GM21423 (cell line): Measurements from ENCODE around the gene SKAP1.

Experiments used
- ATAC-seq: cut with Tn5 transposase; IDR thresholded peaks from one replicate; pipeline ENCODE4 v1.9.1; 2021; ENCODE audit warnings: mild to moderate bottlenecking, moderate library complexity; ENCODE audit not compliant: unreplicated experiment

SKAP1 gene

GRCh38 chr17:48429638-48430586, at the start of gene SKAP1:
Gene SKAP1 (minus strand): TSS chr17:48430214.
- peak; percentile 58 for ATAC-seq

DNA sequence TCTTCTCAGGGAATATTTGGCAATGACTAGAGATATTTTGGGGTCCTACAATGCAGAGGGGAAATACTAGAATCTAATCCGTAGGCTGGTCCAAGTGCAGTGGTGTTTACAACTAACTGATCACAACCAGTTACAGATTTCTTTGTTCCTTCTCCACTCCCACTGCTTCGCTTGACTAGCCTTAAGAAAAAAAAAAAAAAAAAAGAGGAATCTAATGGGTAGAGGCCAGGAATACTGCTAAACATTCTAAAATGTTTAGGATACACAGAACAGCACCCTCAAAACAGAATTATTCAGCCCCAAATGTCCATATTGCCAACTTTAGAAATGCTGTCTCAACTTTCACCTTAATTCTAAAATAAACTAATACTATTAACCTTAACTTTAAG, 49.0 kb upstream of the SKAP1 start:
- ATAC-seq = no peak

DNA sequence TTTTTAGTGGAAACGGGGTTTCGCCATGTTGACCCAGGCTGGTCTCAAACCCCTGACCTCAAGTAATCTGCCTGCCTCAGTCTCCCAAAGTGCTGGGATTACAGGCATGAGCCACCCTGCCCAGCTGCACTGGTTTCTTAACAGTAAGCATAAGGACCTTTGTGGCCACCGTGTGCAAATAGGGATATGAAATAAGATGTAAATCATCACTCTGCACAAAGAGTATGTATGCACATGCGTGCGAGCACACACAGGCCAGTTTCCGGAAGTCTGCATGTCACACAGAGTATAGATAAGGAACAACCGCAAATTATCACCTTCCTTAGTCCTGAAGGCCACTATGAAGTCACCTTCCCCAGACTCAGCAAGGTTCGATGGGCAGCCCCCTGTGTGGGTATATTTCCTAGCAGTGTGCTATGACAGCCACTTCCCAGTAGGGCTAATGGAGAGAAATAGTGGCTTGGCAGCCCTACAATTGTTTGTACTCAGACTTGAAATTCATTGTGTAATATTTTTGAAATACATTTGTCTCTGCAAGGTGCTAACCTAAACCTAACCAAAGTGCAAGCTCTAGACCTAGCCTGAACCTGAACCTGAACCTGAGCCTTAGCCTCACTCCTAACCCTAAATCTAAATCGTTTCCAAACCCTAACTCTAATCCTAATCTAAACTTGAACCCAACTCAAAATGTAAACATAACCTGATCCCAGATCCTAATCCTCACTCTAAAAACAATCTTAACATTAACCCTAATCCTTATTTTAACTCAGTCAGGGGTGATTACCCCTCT, 48.4 kb upstream of the SKAP1 start:
- ATAC-seq = peak; percentile 90

- ATAC-seq = no peak
These were observed 47.2 kb upstream of the SKAP1 start for GRCh38 chr17:48477221-48477620.

DNA sequence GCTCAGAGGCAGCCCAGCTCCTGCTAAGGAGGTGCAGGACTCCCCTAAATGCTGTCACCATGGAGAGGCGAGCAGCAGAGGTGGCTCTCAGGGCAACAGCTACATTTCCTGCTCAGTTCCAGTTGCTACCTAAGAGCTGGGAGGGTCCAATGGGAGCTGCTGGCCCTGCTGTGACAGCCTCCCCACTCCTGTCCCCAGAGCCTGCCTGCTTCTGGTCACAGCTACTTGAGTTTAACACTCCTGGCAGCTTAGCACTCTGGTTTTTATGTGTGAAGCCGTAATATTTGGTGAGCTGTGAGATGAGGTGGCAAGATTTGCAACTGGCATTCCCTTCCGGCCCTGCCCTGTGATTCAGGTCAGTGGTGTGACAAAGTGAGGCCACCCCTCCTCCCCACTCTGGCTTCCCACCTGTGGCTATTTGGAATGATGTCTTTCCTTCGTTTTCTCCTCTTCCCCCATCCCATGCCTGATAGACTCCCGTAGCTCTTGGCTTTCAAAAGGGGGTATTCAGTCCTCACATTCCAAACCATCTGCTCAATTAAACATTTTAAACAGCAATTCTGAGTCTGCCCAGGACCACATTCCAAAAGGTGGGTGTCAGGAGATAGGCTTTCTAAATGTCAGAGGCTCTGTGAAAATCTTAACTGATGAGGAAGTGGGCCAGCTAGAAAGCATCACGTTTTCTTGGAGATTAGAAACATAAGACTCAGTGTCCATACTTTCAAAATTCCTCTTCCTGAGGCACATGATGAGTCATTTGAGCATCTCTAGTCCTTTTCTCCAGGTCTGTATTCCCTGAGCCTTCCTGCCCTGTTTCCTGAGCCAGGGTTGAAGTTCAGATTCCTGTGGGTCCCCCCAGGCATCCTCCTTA, 42.6 kb upstream of the SKAP1 start:
- no peak for ATAC-seq

DNA sequence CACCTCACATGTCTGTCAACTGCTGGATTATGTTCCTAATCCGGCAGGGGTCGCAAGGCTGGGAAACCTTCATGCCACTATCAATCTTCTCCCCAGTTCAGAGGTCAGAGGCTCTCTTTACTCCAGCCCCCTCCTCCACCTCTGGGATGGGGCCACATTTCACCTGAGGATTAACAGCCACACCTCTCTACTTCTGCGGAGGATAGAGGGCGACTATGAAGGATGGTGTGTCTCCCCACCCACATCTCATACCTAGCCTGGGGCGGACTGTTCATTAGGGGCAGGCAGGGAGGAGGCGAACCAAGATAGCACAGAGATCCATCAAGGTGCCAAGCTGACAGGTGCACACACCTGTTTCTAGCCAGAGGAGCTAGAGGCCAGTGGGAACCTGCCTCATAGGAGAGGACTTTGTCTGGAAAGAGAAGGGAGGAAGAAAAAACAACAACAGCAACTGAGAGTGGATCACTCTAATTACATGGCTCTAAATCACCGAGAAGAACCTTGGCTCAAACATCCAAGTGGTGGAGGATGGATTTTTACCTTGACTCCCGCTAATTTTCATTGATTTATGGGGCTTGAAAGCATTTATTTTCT, 41.9 kb upstream of the SKAP1 start:
- ATAC-seq = no peak

DNA sequence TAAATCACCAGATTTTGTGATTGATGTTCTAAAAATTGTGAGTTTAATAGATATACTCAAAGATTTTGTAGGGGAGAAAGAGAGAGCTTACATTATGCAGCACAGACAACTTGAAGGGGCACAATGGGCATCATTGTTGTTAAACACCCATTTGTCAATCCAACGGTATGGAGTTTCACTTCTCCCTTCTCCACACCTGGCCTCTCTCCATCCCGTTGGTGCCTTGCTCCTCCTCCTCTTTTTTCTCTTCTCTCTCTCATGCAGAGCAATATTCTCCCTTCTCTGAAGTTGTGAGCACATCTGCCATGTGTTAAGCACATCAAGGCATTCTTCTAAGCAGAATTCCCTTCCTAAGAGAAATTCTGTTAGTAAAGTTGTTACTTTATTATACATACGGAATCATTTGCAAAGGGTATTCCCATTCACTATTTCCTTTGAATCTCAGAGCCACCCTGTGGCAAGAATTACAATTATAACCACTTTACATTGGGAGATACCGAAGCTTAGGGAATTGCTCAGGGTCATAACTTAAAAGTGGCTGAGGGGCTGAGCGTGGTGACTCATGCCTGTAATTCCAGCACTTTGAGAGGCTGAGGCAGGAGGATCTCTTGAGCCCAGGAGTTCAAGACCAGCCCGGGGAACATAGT, 40.5 kb upstream of the SKAP1 start:
- no peak for ATAC-seq

DNA sequence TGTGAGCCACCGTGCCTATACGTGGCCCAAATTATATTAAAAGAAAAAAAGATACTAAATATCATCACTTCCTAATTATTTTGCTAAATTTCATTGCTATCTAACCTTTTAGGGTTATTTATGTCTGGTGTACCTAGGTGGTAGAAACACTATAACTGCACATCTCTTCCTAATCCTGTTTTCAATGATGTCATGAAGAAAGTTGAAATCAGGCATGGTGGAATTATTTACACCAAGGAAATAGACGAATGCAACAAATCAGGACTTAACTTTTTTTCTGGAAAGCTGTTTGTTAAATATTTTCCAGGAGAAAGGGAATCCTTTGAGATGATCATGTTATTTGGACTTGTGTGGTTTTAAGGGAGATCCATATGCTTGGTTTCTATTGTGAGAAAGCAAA, 39.2 kb upstream of the SKAP1 start:
- ATAC-seq = no peak

DNA sequence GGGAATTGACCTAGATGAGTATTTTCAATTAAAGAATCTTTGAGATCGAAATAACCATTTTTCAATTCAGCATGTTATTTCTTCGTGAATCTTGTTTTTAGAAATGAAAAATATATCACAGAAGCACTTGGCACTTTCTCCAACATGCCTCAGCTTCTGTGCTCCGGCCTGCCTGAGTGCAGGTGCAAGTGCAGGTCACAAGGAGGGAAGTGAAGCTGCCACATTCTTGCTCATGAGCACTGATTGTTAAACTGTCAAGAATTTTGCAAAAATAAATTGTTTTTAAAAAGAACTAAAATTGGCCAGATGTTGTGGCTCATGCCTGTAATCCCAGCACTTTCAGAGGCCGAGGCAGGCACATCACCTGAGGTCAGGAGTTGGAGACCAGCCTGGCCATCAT, 38.3 kb upstream of the SKAP1 start:
- no peak for ATAC-seq

DNA sequence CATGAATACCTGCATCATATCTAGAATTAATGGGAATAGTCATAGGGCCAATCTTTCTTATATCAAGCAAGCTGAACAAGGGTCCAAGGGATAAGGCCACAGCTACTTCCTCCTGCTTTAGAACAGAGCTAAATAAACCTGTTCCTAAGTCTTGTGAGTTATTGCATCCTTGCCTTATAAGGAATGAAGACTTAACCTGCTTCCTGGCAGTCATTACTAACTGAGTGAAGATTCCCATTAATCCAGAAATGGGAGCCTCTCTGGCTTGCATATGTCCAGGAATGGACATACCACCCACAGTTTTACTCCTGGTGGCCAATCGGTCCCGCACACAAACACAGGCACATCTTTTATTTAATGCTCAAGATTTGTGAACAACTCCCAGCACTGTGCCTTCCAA, 35.9 kb upstream of the SKAP1 start:
- ATAC-seq = no peak

GRCh38 chr17:48463526-48463925, 33.5 kb upstream of the SKAP1 start:
- no peak for ATAC-seq

DNA sequence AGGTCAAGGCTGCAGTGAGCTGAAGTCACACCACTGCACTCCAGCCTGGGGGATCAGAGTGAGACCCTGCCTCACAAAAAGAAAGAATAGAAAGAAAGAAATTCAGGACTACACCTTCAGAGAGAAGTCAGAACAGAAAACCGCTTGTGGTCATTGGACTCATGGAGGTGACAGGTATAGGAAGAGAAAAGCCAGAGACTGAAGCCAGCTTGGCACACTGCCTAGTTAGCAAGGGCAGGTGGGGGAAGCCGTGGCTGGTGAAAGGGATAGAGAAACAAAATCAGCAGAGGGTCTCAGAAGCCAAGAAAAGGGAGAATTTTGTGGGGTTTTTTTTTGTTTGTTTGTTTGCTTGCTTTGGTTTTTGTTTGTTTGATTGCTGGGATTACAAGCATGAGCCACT, 32.9 kb upstream of the SKAP1 start:
- no peak for ATAC-seq

DNA sequence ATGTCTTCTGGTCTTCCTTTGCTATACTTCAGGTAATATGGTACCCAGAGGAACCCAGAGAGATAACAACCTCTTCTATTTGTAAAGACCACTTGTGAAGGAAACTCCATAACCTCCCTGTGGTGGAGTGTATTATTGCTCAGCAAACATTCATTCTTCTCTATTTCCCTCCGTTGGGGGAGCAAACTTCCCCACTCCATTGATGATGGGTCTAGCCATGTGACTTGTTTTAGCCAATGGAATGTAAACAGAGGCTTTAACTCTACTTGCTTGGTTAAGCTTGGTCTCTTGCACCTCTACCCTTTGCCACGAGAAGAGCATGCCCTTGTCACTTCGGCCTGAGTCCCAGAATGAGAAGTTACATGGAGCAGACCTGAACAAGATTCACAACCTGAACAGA, 30.0 kb upstream of the SKAP1 start:
- ATAC-seq = no peak

DNA sequence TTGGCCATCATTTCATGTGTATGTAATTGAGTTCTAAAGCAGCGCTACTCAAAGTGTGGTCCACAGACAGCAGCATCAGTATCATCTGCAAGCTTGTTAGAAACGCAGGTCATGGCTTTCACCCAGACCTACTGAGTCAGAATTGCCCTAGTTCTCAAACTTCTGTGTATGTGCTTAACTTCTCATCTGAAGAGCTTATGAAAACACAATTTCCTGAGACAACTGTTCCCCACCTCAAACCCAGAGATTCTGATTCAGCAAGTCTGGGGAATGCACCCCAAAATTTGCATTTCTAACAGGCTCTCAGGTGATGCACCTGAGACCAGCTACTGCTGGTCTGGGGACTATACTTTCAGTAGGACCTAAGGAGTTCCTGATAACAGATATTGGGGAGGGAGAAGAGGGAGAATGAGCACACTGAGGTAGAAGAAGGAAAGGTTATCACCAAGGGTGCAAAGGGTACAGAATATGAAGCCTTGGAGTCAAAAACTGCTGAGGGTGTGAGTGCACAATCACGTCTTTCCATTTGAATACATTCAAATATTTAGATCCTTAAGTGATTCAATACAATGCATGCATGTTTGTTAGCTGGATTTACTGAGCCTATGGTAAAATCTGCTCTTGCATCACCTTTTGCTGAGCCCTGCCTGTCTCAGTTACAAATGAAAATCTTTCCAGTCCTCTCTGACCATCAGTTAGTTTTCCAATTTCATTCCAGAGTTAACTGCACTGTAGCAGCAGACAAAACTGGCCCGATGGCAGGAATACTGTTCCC, 29.2 kb upstream of the SKAP1 start:
- no peak for ATAC-seq

GRCh38 chr17:48457080-48457836, 27.2 kb upstream of the SKAP1 start:
- peak; percentile 57 for ATAC-seq

DNA sequence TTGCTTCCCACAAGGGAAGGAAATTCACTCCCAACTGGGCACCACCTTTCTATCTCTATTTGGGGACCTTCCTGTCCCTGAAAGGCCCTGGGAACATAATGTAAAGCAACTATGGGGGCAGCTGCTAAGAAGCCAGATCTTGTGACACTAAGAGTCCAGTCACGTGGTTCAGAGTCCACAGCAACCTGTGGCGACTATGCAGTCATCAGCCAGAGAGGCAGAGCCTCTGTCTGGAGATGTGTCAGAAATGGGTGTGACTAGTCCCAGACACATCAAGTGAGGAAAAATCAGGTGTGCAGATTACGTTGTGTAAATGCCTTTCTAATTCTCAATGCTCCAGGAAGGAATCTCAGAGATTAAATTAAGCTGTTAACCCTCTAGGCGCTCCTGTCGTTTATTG, 26.6 kb upstream of the SKAP1 start:
- no peak for ATAC-seq

- ATAC-seq = no peak
These were observed 25.8 kb upstream of the SKAP1 start for GRCh38 chr17:48455791-48456190.

DNA sequence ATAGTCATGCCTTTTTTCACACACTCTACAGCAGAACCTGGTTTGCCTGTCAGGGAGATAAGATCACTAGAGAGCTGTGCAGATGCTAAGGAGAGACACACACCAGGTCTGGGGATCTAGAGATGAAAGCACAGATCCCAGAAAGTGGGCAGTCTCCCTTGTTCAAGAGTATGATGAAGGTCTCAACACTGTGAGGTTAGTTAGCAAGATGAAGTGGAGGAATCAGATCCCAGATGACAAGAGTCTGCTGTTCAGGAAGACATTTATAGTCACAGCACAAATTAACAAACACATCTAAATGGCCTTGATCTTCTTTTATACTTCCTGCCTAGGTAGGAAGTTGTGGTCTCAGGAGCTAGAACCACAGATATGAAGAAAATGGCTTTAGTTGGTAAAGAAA, 23.4 kb upstream of the SKAP1 start:
- no peak for ATAC-seq

- peak; percentile 55 for ATAC-seq
These were observed 21.5 kb upstream of the SKAP1 start for GRCh38 chr17:48451489-48451888.
